GM19467 (cell line): Measurements from ENCODE around the gene EFCAB13.

ENCODE experiments used
- ATAC-seq: cut with Tn5 transposase; IDR thresholded peaks from one replicate; pipeline ENCODE4 v1.9.1; 2021; ENCODE audit warnings: mild to moderate bottlenecking, moderate library complexity; ENCODE audit not compliant: unreplicated experiment

EFCAB13 gene

DNA sequence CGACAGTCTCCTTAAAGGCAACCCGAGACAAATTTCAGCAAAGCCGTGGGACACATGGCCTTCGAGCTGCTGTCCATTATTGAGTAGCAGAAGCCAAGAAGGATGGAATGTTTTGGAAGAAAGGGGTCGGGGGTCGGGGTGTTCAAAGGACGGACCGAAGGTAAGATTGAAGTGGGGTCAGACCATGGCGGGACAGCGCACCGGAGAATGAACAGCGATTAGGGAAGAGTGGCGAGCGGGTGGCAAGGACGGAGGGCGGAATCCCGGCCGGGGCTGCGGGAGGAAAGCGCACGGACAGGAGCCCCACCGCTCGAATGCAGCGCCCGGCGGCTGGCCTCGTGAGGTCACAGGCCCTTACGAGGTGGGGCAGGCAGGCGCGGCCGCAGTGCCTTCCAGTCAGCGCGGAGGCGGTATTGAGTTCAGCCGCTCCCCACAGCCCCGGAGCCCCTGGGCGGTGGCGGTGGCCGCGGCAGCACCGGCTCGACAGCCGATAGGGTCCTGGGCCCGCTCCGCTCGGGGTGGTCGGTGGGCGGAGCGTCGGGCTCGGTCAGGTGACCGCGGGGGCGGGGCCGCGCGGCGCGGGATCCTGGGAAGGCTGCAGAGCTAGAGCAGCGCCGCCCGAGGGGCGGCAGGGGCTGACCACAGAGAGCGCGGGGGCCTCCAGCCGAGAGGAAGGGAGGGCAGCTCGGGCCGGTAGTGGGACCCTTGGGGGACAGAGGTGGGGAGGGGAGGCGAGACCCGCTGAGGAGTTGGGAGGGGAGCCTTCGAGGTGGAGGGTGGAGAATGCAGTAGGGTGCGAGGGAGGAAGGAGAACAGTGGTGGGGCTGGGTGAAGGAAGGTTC is at the start of gene EFCAB13:
Gene EFCAB13 (plus strand): TSS at position 574 of the 842 bp plus-strand sequence. CDS start 4,399 bp downstream, outside the sequence.
- peak; percentile 78 for ATAC-seq

- no peak for ATAC-seq
Measured at GRCh38 chr17:47274319-47275069, 49.3 kb upstream of the EFCAB13 start.

DNA sequence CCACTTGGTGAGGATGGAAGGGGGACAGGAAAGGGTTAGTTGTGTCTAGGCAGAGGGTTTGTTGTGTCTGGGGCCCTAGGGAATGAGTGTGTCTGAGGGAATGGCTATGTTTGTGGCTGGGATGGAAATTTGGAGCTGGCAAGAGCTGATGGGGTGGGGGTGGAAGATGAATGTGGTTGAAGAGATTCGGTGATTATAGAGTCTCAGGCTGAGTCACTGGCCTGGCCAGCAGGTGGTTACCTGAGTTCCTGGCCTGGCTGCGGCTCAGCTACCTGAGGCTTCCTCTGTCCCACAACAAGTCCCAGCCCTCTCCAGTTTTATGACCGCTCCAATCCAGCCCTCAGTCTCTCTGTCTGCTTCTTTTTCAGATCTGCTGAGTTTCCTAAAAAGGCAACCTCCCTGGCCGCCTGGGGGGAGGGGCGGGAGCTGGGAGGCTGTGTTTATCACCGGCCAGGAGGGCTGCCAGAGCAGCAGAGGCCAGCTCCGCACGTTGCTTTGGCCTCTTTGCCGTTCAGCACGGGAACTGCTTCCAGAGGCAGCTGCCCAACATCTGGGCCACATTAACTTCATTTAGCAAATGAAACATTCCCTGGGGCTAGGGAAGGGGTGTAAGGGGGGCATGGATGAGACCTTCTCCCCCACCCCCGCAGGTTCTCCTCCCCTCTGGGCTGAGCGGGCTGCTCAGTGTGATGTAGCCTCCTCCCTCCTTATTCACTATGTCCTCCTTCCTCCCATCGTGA is 48.3 kb upstream of the EFCAB13 start:
- ATAC-seq: no peak

DNA sequence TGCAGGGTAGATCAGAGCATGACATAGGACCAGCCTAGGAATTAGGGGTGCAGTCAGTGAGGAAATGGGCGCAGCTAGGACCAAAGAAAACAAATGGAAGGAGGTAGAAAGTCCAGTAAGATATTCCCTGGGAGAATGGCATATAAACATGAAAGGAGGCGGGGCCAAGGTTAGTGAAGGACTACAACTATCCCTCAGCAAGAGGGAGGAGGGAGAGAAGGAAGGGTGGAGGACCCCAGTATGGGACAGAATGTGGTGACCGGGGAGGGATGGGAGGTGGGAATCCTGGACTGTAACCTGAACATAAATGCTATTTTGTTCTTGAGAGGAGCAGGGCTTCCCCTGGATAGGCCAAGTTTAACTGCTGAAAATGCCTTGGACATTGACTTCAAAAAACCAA is 47.3 kb upstream of the EFCAB13 start:
- ATAC-seq: no peak

- no peak for ATAC-seq
Measured at GRCh38 chr17:47276868-47277267, 46.9 kb upstream of the EFCAB13 start.

- ATAC-seq: no peak
Measured at GRCh38 chr17:47277921-47278320, 45.8 kb upstream of the EFCAB13 start.

- no peak for ATAC-seq
Measured at GRCh38 chr17:47278561-47278960, 45.2 kb upstream of the EFCAB13 start.

DNA sequence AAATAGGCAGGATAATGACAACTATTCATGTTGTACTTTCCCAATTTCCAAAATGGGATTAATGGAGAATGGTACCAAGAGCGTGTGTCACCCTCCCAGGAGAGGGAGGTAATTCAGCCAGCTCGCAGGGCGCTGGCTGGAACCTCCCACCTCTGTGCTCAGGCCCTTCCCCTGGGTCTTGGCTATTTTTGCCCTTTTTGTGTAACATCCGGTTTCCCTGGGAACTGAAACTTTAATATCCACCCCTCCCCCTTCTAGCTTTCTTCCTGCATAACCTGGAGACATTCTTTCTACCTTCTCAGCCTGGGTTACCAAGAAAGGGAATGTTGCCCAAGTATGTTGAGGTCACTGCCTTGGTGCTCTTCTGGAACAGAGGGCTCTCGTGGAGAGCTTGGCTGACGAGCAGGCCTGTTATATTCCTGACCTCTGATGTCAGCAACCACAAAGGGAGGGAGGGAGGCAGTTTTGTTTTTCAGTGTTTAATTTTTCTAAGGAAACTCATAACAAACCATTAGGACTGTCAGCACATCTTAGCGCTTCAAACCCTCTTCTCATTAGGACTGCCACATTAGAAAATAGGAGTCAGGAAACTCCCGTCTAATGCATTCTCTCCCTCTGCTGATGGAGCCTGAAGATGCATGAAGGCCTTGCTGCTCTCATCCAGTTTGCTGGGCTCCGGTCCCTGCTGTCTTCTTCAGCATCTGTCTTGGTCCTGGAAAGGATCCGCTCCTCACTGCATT is 44.5 kb upstream of the EFCAB13 start:
- peak; percentile 66 for ATAC-seq

DNA sequence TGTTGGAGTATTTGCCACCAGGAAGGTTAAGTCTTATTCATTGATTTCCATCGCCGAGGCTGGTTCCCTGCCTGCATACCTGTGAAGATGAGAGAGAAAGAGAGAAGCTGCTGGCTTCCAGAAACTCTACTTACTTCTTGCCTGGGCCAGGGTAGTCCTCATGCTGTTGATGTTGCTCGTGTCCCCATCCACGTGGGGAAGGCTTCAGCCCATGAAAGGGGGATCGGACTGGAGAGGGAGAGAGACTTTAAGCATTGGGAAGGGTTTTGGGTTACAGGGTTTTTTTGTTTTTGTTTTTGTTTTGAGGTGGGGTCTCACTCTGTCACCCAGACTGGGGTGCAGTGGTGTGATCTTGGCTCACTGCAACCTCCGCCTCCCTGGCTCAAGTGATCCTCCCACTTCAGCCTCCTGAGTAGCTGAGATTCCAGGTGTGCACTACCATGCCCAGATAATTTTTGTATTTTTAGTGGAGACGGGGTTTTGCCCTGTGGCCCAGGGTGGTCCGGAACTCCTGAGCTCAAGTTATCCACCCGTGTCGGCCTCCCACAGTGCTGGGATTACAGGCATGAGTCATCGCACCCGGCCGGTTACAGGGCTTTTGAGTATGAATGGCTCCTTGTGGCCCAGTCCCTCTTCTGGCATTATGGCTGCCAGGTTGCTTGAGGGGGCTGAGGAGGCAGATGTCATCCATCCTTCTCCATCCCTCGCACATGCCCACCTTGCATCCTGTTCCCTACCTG is 43.5 kb upstream of the EFCAB13 start:
- no peak for ATAC-seq

DNA sequence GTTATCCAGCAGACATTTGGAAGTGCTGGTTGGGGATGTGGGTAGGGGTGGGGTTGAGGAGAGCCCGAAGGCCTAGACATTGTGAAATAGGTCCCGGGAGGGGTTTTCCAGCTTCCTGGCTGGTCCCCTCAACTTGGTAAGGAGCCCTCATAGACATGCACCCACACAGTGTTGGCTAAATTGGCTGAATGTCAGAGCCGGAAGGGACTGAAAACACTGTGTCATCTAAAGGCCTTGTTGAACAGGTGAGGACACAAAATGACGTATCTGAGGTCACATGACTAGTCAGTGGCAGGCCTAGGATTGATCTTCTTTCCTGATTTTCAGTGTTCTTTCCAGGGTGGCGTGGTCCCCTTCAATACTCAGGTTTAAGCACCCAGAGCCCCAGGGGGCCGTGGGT is 42.5 kb upstream of the EFCAB13 start:
- no peak for ATAC-seq

DNA sequence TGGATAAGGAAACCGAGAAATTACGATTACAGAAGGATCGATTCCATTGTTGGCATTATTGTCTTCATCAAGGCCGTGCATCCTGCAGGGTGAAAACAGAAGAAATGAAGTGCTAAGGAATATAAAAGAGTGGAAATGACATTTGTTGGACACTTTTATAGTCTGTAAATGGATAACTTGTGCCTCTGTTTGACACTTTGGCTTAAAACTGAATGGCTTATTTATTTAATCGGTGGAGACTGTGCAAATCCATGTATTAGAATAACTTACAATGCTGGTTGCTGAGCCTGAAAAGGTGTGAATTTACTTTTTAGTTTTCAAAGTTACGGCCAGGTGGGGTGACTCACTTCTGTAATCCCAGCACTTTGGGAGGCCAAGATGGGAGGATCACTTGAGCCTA is 38.8 kb upstream of the EFCAB13 start:
- ATAC-seq: no peak

- no peak for ATAC-seq
Measured at GRCh38 chr17:47286198-47286914, 37.4 kb upstream of the EFCAB13 start.

- ATAC-seq: no peak
Measured at GRCh38 chr17:47287068-47287467, 36.7 kb upstream of the EFCAB13 start.

DNA sequence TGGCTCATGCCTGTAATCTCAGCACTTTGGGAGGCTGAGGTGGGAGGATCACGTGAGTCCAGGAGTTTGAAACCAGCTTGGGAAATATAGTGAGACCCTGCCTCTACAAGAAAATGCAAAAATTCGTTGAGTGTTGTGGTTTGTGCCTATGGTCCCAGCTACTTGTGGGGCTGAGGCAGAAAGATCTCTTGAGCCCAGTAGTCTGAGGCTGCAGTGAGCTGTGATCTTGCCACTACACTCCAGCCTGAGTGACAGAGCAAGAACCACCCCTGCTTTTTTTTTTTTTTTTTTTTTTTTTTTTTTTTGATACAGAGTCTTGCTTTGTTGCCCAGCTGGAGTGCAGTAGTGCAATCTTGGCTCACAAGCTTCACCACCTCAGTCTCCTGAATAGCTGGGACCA is 36.1 kb upstream of the EFCAB13 start:
- no peak for ATAC-seq

DNA sequence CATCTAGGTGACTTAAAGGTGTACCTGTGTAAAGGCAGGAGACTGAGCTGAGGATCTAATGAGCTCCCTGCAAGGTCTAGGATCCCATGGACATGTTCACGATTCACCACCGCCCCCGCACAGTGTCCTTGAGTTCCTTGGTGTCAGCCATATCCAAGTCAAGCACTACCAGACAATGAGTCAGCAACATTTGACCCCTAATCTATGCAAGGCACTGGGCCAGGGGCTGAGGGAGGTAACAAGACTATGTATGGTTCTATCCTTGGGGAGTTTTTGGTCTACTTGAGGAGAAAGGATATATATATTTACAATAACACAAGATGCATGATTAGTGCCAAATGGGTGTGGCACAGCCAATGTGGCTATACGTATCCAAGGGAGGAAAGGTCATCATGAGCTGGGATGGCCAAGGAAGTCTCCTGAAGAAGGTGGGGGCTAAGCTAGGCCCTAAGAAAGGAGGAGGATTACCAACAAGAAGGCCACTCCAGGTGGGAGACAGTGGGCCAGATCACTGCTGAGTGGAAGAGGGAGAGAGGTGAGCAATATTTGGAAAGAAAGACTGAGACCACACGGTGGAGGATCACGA is 35.1 kb upstream of the EFCAB13 start:
- ATAC-seq: no peak

DNA sequence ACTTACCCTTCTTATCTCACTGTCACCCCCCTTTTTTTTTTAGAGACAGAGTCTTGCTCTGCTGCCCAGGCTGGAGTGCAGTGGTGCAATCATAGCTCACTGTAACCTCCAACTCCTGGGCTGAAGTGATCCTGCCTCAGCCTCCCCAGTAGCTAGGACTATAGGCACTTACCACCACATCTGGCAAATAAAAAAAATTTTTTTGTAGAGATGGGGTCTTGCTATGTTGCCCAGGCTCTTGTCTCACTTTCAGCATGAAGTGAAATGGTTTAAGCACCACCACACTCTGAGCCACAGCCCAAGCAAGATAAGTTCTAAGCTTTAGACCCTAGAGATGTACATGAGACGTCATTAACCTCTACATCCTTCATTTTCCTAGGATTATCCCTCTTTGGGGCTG is 34.5 kb upstream of the EFCAB13 start:
- ATAC-seq: no peak

GRCh38 chr17:47290870-47291241 is 32.9 kb upstream of the EFCAB13 start:
- ATAC-seq: no peak

GRCh38 chr17:47291242-47291873 is 32.4 kb upstream of the EFCAB13 start:
- no peak for ATAC-seq

DNA sequence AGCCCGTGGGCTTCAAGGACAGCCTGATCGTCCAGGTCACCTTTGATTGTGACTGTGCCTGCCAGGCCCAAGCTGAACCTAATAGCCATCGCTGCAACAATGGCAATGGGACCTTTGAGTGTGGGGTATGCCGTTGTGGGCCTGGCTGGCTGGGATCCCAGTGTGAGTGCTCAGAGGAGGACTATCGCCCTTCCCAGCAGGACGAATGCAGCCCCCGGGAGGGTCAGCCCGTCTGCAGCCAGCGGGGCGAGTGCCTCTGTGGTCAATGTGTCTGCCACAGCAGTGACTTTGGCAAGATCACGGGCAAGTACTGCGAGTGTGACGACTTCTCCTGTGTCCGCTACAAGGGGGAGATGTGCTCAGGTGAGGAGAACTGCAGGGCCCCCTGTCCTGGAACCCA is 31.5 kb upstream of the EFCAB13 start:
- ATAC-seq: no peak
